Epithelial cell of proximal tubule (primary cell): ENCODE data around the gene SNX12. TPM values are rescaled to one million over a fixed set of nuclear protein-coding genes. Genes with fewer than 3 reads are reported as not detected.

Experiments
- DNase-seq: peaks from one replicate; pipeline ENCODE4 v3.0.0-alpha.2; 2011; ENCODE audit warnings: low read depth
- H3K4me3 ChIP-seq: 2 replicates; pipeline ENCODE4 v1.5.1; 2011; ENCODE audit warnings: low read depth, mild to moderate bottlenecking, low read length
- total RNA-seq: library from RNA; depleted of rRNA; stranded (reverse); fragments of >200 nt; gene quantifications from 2 replicates; pipeline ENCODE4 v1.2.3, GENCODE V29; 2015
- TF ChIP-seq, protein P1 (sequence below): conservative IDR thresholded peaks from 2 replicates; pipeline ENCODE4 v1.5.1; 2012; ENCODE audit warnings: low read depth, mild to moderate bottlenecking, low read length

The SNX12 gene
- 50.9 and 53.0 TPM in 2 replicates for total RNA-seq

DNA sequence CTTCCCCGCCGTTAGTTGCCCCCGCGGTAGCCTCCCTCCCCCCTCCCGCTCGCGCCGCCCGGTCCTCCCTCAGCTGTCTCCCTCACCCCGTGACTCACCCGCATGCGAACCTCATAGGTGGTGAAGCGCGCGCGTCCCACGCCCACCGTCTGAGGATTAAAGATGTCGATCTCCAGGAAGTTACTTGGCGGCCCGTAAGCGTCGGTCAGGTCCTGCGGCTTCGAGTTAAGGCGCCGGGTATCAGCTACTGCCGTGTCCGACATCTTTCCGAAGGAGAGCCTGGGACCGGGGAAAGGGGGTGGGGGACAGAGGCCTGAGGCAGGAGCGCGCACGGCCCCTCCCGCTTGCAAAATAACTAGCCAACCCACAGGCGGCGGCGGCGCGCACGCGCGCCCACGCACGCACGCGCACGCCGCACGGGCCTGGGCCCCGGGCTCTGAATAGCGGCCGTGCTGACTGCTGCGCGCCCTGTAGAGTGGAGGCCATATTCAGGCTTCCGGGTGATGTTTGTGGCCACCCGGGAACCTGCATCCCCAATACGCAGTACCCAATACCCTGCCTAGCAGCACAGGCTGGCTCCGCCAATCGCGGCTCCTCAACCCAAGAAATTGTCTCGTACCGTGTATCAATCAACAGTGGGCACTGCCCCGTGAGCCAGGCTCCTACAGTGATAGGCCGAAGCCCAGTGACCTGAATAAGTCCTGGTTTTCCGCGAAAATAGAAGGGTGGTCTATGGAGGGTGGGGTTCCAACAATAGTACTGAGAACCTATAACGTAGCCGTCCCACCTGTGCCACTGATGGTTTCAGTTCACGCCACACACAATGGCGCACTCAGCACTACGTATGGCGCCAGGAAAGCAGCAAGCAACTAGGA is at the start of gene SNX12:
Gene SNX12, minus strand, starts transcription at position 291 of the 875 bp plus-strand sequence. Its CDS starts 28 bp downstream, at position 263.
- peak within 1 kb of the TSS; percentile 73 for H3K4me3 ChIP-seq
- DNase-seq: peak; percentile 74
- TF ChIP-seq, protein P1, sequence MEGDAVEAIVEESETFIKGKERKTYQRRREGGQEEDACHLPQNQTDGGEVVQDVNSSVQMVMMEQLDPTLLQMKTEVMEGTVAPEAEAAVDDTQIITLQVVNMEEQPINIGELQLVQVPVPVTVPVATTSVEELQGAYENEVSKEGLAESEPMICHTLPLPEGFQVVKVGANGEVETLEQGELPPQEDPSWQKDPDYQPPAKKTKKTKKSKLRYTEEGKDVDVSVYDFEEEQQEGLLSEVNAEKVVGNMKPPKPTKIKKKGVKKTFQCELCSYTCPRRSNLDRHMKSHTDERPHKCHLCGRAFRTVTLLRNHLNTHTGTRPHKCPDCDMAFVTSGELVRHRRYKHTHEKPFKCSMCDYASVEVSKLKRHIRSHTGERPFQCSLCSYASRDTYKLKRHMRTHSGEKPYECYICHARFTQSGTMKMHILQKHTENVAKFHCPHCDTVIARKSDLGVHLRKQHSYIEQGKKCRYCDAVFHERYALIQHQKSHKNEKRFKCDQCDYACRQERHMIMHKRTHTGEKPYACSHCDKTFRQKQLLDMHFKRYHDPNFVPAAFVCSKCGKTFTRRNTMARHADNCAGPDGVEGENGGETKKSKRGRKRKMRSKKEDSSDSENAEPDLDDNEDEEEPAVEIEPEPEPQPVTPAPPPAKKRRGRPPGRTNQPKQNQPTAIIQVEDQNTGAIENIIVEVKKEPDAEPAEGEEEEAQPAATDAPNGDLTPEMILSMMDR: no peak

DNA sequence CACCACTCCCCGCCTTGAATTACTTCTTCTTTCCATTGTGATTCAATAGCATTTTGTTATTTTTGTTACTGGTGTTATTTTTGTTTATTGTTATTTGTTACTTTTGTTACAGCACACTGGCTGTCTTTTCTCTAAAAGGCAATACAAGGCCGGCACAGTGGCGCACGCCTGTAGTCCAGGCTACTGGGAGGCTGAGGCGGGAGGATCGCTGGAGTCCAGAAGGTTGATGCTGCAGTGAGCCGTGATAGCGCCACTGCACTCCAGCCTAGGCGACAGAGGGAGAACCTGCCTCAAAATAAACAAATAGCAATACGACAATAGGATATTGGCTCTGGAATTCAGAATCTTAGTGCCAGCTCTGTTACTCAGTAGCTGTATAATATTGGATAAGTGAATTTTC is 49.2 kb upstream of the SNX12 start:
- TF ChIP-seq, protein P1: no peak
- no peak for DNase-seq
- no peak overlapping the region for H3K4me3 ChIP-seq

DNA sequence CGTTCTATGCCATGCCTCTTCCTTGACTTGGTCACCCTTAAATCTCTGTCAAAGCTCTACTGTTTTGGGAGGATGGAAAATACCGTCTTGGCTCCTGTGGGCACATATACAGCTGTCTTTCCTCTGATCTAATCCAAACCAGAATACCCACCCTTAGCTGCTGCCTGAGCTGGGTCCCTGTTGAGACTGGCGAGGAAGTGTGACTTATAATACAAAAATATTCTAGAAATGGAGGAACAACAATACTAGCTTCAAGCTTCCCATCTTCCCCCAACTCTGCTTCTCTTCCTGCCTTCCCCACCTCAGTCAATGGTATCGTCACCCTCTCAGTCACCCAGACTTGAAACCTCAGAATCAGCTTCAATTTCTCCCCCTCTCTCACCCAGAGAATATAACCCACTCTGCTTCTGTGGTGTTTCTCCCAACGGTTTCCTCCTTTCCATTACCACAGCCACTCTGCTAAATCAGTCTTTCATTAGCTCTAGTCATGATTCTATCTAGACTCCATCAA is 43.8 kb upstream of the SNX12 start:
- H3K4me3 ChIP-seq: no peak overlapping the region
- TF ChIP-seq, protein P1: no peak
- no peak for DNase-seq

DNA sequence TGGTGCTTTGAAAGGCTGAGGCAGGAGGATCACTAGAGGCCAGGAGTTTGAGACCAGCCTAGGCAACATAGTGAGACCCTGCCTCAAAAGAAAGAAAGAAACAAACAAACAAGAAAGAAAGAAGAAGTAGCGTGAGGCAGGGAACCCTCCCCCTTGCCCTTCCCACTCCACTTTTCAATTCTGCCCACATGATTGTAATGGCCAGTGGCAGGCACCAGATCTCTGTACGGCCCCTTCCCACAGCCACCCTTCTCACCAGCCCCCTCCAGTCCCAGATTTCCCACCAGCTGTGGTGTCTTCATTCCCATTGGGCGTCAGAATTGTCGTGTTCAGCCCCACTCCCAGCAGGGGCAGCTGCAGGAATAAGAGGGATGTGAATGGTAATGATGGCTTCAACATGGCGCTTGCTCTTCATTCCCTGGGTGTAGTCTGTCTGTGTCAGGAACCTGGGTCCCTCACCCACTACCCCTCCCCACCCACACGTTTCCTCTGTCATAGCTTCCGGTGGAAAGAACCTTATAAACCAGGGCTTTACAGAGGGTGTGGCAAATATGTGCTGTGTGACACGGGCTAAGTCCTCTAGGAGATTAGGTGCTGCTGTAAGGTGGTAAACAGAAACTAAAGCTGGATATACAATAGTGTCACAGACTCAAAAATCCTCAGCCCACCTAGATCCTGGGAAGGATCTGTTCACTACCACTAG is 43.2 kb upstream of the SNX12 start, which contains the start of gene IL2RG:
Gene IL2RG, minus strand, starts transcription at position 437 of the 703 bp plus-strand sequence. Its CDS starts 38 bp downstream, at position 399.
- DNase-seq: no peak
- TF ChIP-seq, protein P1: no peak
- H3K4me3 ChIP-seq: no peak within 1 kb of the TSS

DNA sequence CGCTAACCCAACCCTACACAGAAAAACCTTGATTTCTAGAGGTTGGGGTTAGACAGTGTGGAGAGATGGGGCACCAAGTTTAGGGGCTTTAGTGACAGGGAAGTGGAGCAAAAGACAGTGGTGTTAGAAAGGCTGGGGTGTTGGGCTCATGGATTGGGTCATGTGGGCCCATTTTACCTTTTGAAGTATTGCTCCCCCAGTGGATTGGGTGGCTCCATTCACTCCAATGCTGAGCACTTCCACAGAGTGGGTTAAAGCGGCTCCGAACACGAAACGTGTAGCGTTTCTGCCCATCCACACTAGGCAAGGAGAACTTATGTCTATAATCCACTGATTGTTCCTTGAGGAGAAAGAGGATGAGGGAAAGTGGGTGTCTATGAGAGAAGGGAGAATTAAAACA is 40.9 kb upstream of the SNX12 start:
- no peak for DNase-seq
- TF ChIP-seq, protein P1: no peak
- no peak overlapping the region for H3K4me3 ChIP-seq

- TF ChIP-seq, protein P1: no peak
- no peak overlapping the region for H3K4me3 ChIP-seq
- DNase-seq: no peak
Measured at GRCh38 chrX:71107762-71108360, 39.7 kb upstream of the SNX12 start.
